Measurements from ENCODE around the gene CELA3A. TPM values are rescaled to one million over a fixed set of nuclear protein-coding genes. Genes with fewer than 3 reads are reported as not detected.

The CELA3A gene
- total RNA-seq = not detected

GRCh38 chr1:22001409-22001808 lies at the start of gene CELA3A:
CELA3A (plus strand) TSS chr1:22001657; CDS start chr1:22001675, 18 bp downstream.
- Histone ChIP-seq H3K9me3 (no peaks in the 10 kb centered on the region), H3K27me3 (no peaks in the 10 kb centered on the region), H3K4me3 (no peak within 1 kb of the TSS), H3K4me1 (no peaks in the 10 kb centered on the region), H3K36me3 (no peaks in the 10 kb centered on the region), H3K27ac (no peak within 1 kb of the TSS)
- intact Hi-C loops (cut with DNase I; ENCODE audit: low total_unique reads) = no loop called here
- no peak for DNase-seq (ENCODE audit: low spot score in 2 of 2)
- TF ChIP-seq POLR2A (IDR thresholded peaks at IDR 0.05) (no peak), CTCF (IDR thresholded peaks at IDR 0.05) (no peak), POLR2AphosphoS5 (IDR thresholded peaks at IDR 0.05) (no peak)

GRCh38 chr1:21952786-21953520 lies 48.5 kb upstream of the CELA3A start:
- TF ChIP-seq POLR2A (IDR thresholded peaks at IDR 0.05) (no peak), CTCF (IDR thresholded peaks at IDR 0.05) (no peak), POLR2AphosphoS5 (IDR thresholded peaks at IDR 0.05) (no peak)
- intact Hi-C loops (cut with DNase I; ENCODE audit: low total_unique reads) = no loop called here
- DNase-seq (ENCODE audit: low spot score in 2 of 2) = no peak

GRCh38 chr1:21955058-21955457 lies 46.4 kb upstream of the CELA3A start:
- TF ChIP-seq CTCF (IDR thresholded peaks at IDR 0.05) = no peak
- TF ChIP-seq POLR2AphosphoS5 (IDR thresholded peaks at IDR 0.05) = no peak
- no peak for TF ChIP-seq POLR2A (IDR thresholded peaks at IDR 0.05)

More at GRCh38 chr1:21952786-21953520, 48.5 kb upstream of the CELA3A start:
- H3K36me3 ChIP-seq = no peaks in the 10 kb centered on the region
- H3K4me1 ChIP-seq = peaks cover 4 to 15% of the 10 kb centered on the region in 2 donors
- no peak overlapping the region for H3K4me3 ChIP-seq
- H3K9me3 ChIP-seq = no peaks in the 10 kb centered on the region
- no peaks in the 10 kb centered on the region for H3K27me3 ChIP-seq
- no peak overlapping the region for H3K27ac ChIP-seq

GRCh38 chr1:21955501-21956281 lies 45.8 kb upstream of the CELA3A start:
- no peak for DNase-seq (ENCODE audit: low spot score in 2 of 2)
- no peaks in the 10 kb centered on the region for H3K36me3 ChIP-seq
- intact Hi-C loops (cut with DNase I; ENCODE audit: low total_unique reads) = no loop called here

More at GRCh38 chr1:21955058-21955457, 46.4 kb upstream of the CELA3A start:
- H3K27me3 ChIP-seq = no peaks in the 10 kb centered on the region
- H3K36me3 ChIP-seq = no peaks in the 10 kb centered on the region
- peak overlapping the region; percentile 80 to 92 for H3K27ac ChIP-seq
- no peak for DNase-seq (ENCODE audit: low spot score in 2 of 2)
- intact Hi-C loops (cut with DNase I; ENCODE audit: low total_unique reads) = no loop called here
- H3K9me3 ChIP-seq = no peaks in the 10 kb centered on the region
- H3K4me1 ChIP-seq = peaks cover 4 to 15% of the 10 kb centered on the region in 2 donors
- no peak overlapping the region for H3K4me3 ChIP-seq

More at GRCh38 chr1:21955501-21956281, 45.8 kb upstream of the CELA3A start:
- Histone ChIP-seq H3K9me3 (no peaks in the 10 kb centered on the region), H3K4me1 (peaks cover 4 to 15% of the 10 kb centered on the region in 2 donors), H3K27ac (peak overlapping the region; percentile 80 to 92), H3K27me3 (no peaks in the 10 kb centered on the region), H3K4me3 (no peak overlapping the region)
- TF ChIP-seq POLR2AphosphoS5 (IDR thresholded peaks at IDR 0.05) (no peak), CTCF (IDR thresholded peaks at IDR 0.05) (no peak), POLR2A (IDR thresholded peaks at IDR 0.05) (no peak)

All from breast epithelium (tissue), 4 donors.